PC-3 (cell line): ENCODE results near the gene KIAA1549. TPM values are rescaled to one million over a fixed set of nuclear protein-coding genes. Genes with fewer than 3 reads are reported as not detected.

Experiments used
- ATAC-seq: fragments of 200-7000 bp; cut with Tn5 transposase; 2 replicates; pipeline ENCODE4 v1.9.1; 2020; ENCODE audit warnings: mild to moderate bottlenecking, moderate library complexity
- BruUV-seq: library from RNA; stranded (reverse); fragments of 400-500 nt; replicated peaks from 2 replicates; lab custom pipeline; 2021; lab: Mats Ljungman, UMichigan
- CTCF ChIA-PET: fragments of 300-600 bp; sonication (Branson Sonifier 250); formaldehyde crosslinking; loops from one replicate; lab custom pipeline; 2022; ENCODE audit warnings: antibody characterized with exemption; lab: Charles Lee
- POLR2A ChIA-PET: fragments of 300-600 bp; sonication (Branson Sonifier 250); formaldehyde crosslinking; loops from one replicate; lab custom pipeline; 2022; ENCODE audit warnings: antibody characterized with exemption; ENCODE audit not compliant: unreplicated experiment; lab: Charles Lee
- DNase-seq: peaks from one replicate; pipeline ENCODE4 v3.0.0-alpha.2; 2015
- H2AFZ ChIP-seq: fragments of 300-600 bp; sonication (generic); 2 replicates; pipeline ENCODE4 v1.6.0; 2016; ENCODE audit warnings: antibody characterized with exemption, low read length
- H3F3A ChIP-seq: fragments of 300-600 bp; sonication (generic); one replicate; pipeline ENCODE4 v1.6.0; 2017; ENCODE audit warnings: antibody characterized with exemption, low read length, control low read depth, mild to moderate bottlenecking; ENCODE audit not compliant: unreplicated experiment
- H3K27ac ChIP-seq: fragments of 300-600 bp; sonication (generic); 2 replicates; pipeline ENCODE4 v1.5.1; 2016; ENCODE audit warnings: mild to moderate bottlenecking, low read length
- H3K27me3 ChIP-seq: fragments of 300-600 bp; sonication (generic); 2 replicates; pipeline ENCODE4 v1.6.1; 2016; ENCODE audit warnings: low read length, mixed read lengths
- H3K36me3 ChIP-seq: fragments of 300-600 bp; sonication (generic); 2 replicates; pipeline ENCODE4 v1.6.1; 2016; ENCODE audit warnings: low read depth, mixed run types, low read length, mixed read lengths
- H3K4me1 ChIP-seq: fragments of 300-600 bp; sonication (generic); 2 replicates; pipeline ENCODE4 v1.5.1; 2016; ENCODE audit warnings: low read length; ENCODE audit not compliant: insufficient read depth
- H3K4me2 ChIP-seq: fragments of 300-600 bp; sonication (generic); 2 replicates; pipeline ENCODE4 v1.6.0; 2016; ENCODE audit warnings: low read length
- H3K4me3 ChIP-seq: fragments of 300-600 bp; sonication (generic); 2 replicates; pipeline ENCODE4 v1.5.1; 2016; ENCODE audit warnings: mild to moderate bottlenecking, low read length, mixed read lengths
- H3K79me2 ChIP-seq: fragments of 300-600 bp; sonication (generic); 2 replicates; pipeline ENCODE4 v1.6.1; 2017; ENCODE audit warnings: low read length, mixed read lengths
- H3K9ac ChIP-seq: fragments of 300-600 bp; sonication (generic); 2 replicates; pipeline ENCODE4 v1.6.0; 2016; ENCODE audit warnings: mild to moderate bottlenecking, low read length
- H3K9me2 ChIP-seq: fragments of 300-600 bp; sonication (generic); replicated peaks from 2 replicates; pipeline ENCODE4 v1.6.1; 2016; ENCODE audit warnings: mixed run types, low read length, mixed read lengths
- H3K9me3 ChIP-seq: fragments of 300-600 bp; sonication (generic); 2 replicates; pipeline ENCODE4 v1.6.1; 2016; ENCODE audit warnings: low read length, mixed read lengths
- H4K20me1 ChIP-seq: fragments of 300-600 bp; sonication (generic); 2 replicates; pipeline ENCODE4 v1.6.1; 2016; ENCODE audit warnings: low read length, mixed read lengths
- CTCF ChIP-seq: fragments of 300-600 bp; sonication (generic); conservative IDR thresholded peaks from 2 replicates; pipeline ENCODE4 v1.5.1; 2017; ENCODE audit warnings: antibody characterized with exemption, low read depth, mild to moderate bottlenecking, low read length
- EZH2 ChIP-seq: fragments of 300-600 bp; sonication (generic); IDR thresholded peaks from one replicate; pipeline ENCODE4 v1.6.1; 2017; ENCODE audit warnings: antibody characterized with exemption, mild to moderate bottlenecking, low read length; ENCODE audit not compliant: unreplicated experiment
- EZH2phosphoT487 ChIP-seq: fragments of 300-600 bp; sonication (generic); IDR thresholded peaks from 2 replicates; pipeline ENCODE4 v1.6.1; 2018; ENCODE audit warnings: mild to moderate bottlenecking, antibody characterized with exemption, low read length, borderline replicate concordance
- intact Hi-C: fragments of 100-400 bp; cut with micrococcal nuclease; formaldehyde crosslinking; loops from 2 replicates; pipeline ENCODE4 v1.9.0; 2023
- total RNA-seq: library from RNA; depleted of rRNA; stranded (reverse); fragments of >200 nt; gene quantifications from 2 replicates; pipeline ENCODE4 v1.2.3, GENCODE V29; 2014

KIAA1549 gene
- total RNA-seq, 1 experiment from 2014 or later: 8.2 TPM

- Histone ChIP-seq H3K27ac (no peak overlapping the region), H3F3A (no peaks in the 10 kb centered on the region), H3K4me3 (no peak overlapping the region), H2AFZ (no peak overlapping the region), H4K20me1 (no peaks in the 10 kb centered on the region), H3K4me2 (no peak overlapping the region), H3K27me3 (no peaks in the 10 kb centered on the region), H3K4me1 (no peaks in the 10 kb centered on the region), H3K9ac (no peak overlapping the region), H3K79me2 (no peaks in the 10 kb centered on the region), H3K9me2 (no peaks in the 10 kb centered on the region), H3K36me3 (peaks cover 11% of the 10 kb centered on the region; the same call in 1 of the 2 replicates), H3K9me3 (no peaks in the 10 kb centered on the region)
- ATAC-seq (peak; percentile 48), DNase-seq (peak; percentile 37)
- ChIA-PET CTCF (no interaction called here), POLR2A (no interaction called here)
- TF ChIP-seq EZH2 (no peak), EZH2phosphoT487 (no peak), CTCF (no peak)
- no TSS peak for BruUV-seq
- intact Hi-C loops: no loop called here
Observed at GRCh38 chr7:138842111-138842510, 139.1 kb downstream of the KIAA1549 start.

- Histone ChIP-seq H3K4me1 (no peaks in the 10 kb centered on the region), H3K27ac (no peak overlapping the region), H3K4me2 (no peak overlapping the region), H2AFZ (no peak overlapping the region), H3K36me3 (peaks cover 24% of the 10 kb centered on the region), H3K4me3 (no peak overlapping the region), H4K20me1 (no peaks in the 10 kb centered on the region), H3F3A (no peaks in the 10 kb centered on the region), H3K9ac (no peak overlapping the region), H3K9me2 (no peaks in the 10 kb centered on the region), H3K27me3 (no peaks in the 10 kb centered on the region), H3K79me2 (no peaks in the 10 kb centered on the region), H3K9me3 (no peaks in the 10 kb centered on the region)
- intact Hi-C loops: no loop called here
- BruUV-seq: no TSS peak
- ChIA-PET POLR2A (no interaction called here), CTCF (no interaction called here)
- DNase-seq: no peak
- no peak for TF ChIP-seq EZH2
- no peak for TF ChIP-seq EZH2phosphoT487
- TF ChIP-seq CTCF: no peak
- no peak for ATAC-seq
Observed at GRCh38 chr7:138838166-138838565, 143.0 kb downstream of the KIAA1549 start.

- no peak overlapping the region for H3K4me3 ChIP-seq
- H3K27me3 ChIP-seq: no peaks in the 10 kb centered on the region
- H3K4me1 ChIP-seq: no peaks in the 10 kb centered on the region
- no peak for ATAC-seq
- H3K79me2 ChIP-seq: no peaks in the 10 kb centered on the region
- ChIA-PET POLR2A (no interaction called here), CTCF (no interaction called here)
- no TSS peak for BruUV-seq
- TF ChIP-seq EZH2 (no peak), CTCF (no peak), EZH2phosphoT487 (no peak)
- H4K20me1 ChIP-seq: no peaks in the 10 kb centered on the region
- DNase-seq: no peak
- no peak overlapping the region for H3K27ac ChIP-seq
- no peaks in the 10 kb centered on the region for H3K9me2 ChIP-seq
- no peaks in the 10 kb centered on the region for H3F3A ChIP-seq
- H3K9me3 ChIP-seq: no peaks in the 10 kb centered on the region
- no peak overlapping the region for H3K9ac ChIP-seq
- H2AFZ ChIP-seq: no peak overlapping the region
- H3K4me2 ChIP-seq: no peak overlapping the region
- peaks cover 24% of the 10 kb centered on the region for H3K36me3 ChIP-seq
- intact Hi-C loops: no loop called here
Observed at GRCh38 chr7:138837627-138838026, 143.6 kb downstream of the KIAA1549 start.
